Endothelial cell (in vitro differentiated cells): Measurements from ENCODE around the gene TMEM260. TPM values are rescaled to one million over a fixed set of nuclear protein-coding genes. Genes with fewer than 3 reads are reported as not detected.
"Not testable (repeated sequence)": the region's sequence is repeated elsewhere in the genome, so short reads cannot be mapped to it uniquely, and the experiment has no call there.

ENCODE experiments used
- DNase-seq: peaks from one replicate; pipeline ENCODE4 v3.0.0; 2021; ENCODE audit warnings: low spot score
- H3K27ac Mint-ChIP-seq: one replicate; pipeline ENCODE4 v1.8.0; 2021; ENCODE audit warnings: mixed read lengths, inconsistent platforms; ENCODE audit not compliant: unreplicated experiment
- H3K27me3 Mint-ChIP-seq: one replicate; pipeline ENCODE4 v1.8.0; 2021; ENCODE audit warnings: mild to moderate bottlenecking, moderate library complexity, mixed read lengths, inconsistent platforms; ENCODE audit not compliant: unreplicated experiment
- H3K36me3 Mint-ChIP-seq: one replicate; pipeline ENCODE4 v1.8.0; 2021; ENCODE audit warnings: mild to moderate bottlenecking, low read depth, mixed read lengths, inconsistent platforms; ENCODE audit not compliant: unreplicated experiment
- H3K4me1 Mint-ChIP-seq: one replicate; pipeline ENCODE4 v1.8.0; 2021; ENCODE audit warnings: mild to moderate bottlenecking, mixed read lengths, inconsistent platforms; ENCODE audit not compliant: unreplicated experiment
- H3K4me3 Mint-ChIP-seq: one replicate; pipeline ENCODE4 v1.8.0; 2021; ENCODE audit warnings: mild to moderate bottlenecking, mixed read lengths, inconsistent platforms; ENCODE audit not compliant: unreplicated experiment
- H3K9me3 Mint-ChIP-seq: one replicate; pipeline ENCODE4 v1.8.0; 2021; ENCODE audit warnings: mixed read lengths, inconsistent platforms; ENCODE audit not compliant: unreplicated experiment
- total RNA-seq: library from RNA; stranded (reverse); fragmentation: NEBNext Ultra II Directional; extraction: Animal tissue kit (Norgen Biotek cat#: 25700); gene quantifications from one replicate; pipeline ENCODE4 v1.2.1, GENCODE V29; 2021; ENCODE audit not compliant: unreplicated experiment
- TF ChIP-seq, protein P1 (sequence below): fragments of 200-600 bp; sonication (generic); IDR thresholded peaks from one replicate; pipeline ENCODE4 v1.5.0; 2021; ENCODE audit warnings: antibody characterized with exemption; ENCODE audit not compliant: unreplicated experiment

The TMEM260 gene
- total RNA-seq, 1 donor from 2014 or later = 17.0 TPM

DNA sequence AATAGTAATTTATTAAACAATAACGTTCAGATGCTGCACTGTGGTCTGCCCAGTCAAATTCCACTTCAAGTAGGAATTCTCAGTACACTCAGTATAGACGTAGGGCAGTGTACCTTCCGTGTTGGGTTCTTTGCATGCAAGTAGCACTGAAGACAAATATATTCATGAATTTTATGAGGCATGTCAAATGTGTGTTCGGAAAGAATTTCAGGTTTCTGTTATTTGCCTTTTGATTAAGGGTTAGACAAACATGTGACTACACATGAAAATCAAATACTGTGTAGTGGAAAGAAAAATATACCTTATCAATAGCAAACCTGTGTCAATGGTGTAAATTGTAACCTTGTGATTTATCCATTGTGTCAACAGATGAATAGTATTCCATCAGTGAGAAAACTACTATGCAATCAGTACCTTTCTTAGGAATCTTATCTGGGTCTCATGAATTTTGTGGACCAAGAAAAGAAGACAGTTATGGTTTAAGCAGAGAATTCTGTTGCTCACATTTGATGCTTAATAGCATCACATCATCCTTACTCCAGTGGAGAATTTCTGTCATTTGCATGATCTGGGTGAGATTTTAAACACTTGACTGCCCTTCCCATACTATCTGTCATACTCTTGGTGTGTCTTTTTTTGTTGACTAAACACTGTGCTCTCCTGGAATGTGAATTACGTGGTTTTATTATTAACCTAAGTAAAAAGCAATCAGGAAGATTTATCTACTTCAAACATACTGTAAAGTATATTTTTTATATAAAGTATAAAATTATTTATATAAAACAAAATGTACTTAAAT, 13.3 kb downstream of the TMEM260 start:
- TF ChIP-seq, protein P1, sequence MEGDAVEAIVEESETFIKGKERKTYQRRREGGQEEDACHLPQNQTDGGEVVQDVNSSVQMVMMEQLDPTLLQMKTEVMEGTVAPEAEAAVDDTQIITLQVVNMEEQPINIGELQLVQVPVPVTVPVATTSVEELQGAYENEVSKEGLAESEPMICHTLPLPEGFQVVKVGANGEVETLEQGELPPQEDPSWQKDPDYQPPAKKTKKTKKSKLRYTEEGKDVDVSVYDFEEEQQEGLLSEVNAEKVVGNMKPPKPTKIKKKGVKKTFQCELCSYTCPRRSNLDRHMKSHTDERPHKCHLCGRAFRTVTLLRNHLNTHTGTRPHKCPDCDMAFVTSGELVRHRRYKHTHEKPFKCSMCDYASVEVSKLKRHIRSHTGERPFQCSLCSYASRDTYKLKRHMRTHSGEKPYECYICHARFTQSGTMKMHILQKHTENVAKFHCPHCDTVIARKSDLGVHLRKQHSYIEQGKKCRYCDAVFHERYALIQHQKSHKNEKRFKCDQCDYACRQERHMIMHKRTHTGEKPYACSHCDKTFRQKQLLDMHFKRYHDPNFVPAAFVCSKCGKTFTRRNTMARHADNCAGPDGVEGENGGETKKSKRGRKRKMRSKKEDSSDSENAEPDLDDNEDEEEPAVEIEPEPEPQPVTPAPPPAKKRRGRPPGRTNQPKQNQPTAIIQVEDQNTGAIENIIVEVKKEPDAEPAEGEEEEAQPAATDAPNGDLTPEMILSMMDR = no peak
- Mint-ChIP-seq H3K4me1 (no peaks in the 10 kb centered on the region), H3K9me3 (no peaks in the 10 kb centered on the region), H3K36me3 (no peaks in the 10 kb centered on the region), H3K4me3 (no peak overlapping the region), H3K27ac (no peak overlapping the region), H3K27me3 (no peaks in the 10 kb centered on the region)
- DNase-seq = no peak

DNA sequence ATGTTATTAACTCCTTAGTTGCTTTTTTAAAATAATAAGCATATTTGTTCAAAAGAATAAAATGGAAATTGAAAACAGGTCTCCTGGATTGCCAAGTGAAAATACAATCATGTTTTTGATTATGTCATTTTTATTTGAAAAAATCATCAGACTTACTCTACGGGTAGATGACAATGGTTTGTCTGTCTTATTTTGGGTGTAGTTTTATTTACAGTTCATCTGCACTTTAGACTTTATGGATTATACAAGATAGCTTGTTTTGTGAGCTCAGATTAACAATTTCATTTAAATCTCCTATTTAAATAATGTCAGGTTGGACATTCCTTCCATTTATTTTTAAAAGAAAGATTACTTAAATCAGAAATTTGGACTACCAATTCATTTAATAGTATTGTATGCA, 14.8 kb downstream of the TMEM260 start:
- Mint-ChIP-seq H3K27ac (no peak overlapping the region), H3K27me3 (no peaks in the 10 kb centered on the region), H3K4me3 (no peak overlapping the region), H3K4me1 (no peaks in the 10 kb centered on the region), H3K36me3 (no peaks in the 10 kb centered on the region), H3K9me3 (no peaks in the 10 kb centered on the region)
- DNase-seq = no peak
- TF ChIP-seq, protein P1 = no peak

DNA sequence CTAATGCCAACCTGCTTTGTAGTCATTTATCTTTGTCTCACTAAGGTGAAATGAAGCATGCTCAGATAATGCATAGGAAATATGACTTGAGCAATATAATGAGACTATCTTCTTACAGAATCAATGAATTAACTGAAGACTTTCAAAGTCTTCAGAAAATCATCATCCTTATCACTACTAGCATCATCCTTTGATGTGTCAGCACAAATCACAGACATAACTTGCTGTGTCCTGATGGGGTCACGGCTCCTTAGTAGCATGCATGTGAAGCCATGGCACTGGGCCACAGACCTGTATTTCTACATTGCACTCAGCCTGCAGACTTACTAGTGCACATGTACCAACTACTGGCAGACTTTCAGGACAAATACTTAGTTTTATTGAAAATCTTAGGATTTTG, 18.9 kb downstream of the TMEM260 start:
- TF ChIP-seq, protein P1 = no peak
- H3K36me3 Mint-ChIP-seq = no peaks in the 10 kb centered on the region

DNA sequence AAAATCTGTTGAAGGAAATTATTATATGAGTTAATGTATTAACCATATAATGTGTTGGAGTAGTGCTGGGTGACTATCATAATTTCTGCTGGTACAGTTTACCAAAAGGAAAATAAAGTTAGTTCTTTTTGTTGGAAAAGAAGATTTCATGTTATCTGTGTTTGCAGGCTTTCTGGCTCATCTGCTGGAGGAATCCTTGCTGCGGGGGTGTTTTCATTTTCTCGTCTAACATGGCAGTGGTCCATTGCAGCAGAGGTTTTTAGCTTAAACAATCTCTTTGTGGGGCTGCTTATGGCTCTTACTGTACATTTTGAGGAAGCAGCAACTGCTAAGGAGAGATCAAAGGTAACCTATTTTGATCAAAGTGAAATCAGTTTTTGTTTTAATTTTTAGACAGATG, 24.1 kb downstream of the TMEM260 start:
- H3K9me3 Mint-ChIP-seq = no peaks in the 10 kb centered on the region
- no peak for DNase-seq
- H3K4me1 Mint-ChIP-seq = peaks cover 5% of the 10 kb centered on the region
- no peak overlapping the region for H3K4me3 Mint-ChIP-seq
- TF ChIP-seq, protein P1 = no peak
- no peak overlapping the region for H3K27ac Mint-ChIP-seq
- no peaks in the 10 kb centered on the region for H3K36me3 Mint-ChIP-seq
- no peaks in the 10 kb centered on the region for H3K27me3 Mint-ChIP-seq

More for the DNA sequence above, 18.9 kb downstream of the TMEM260 start:
- Mint-ChIP-seq H3K27me3 (no peaks in the 10 kb centered on the region), H3K4me3 (no peak overlapping the region), H3K27ac (no peak overlapping the region), H3K9me3 (no peaks in the 10 kb centered on the region), H3K4me1 (no peaks in the 10 kb centered on the region)
- DNase-seq = no peak

DNA sequence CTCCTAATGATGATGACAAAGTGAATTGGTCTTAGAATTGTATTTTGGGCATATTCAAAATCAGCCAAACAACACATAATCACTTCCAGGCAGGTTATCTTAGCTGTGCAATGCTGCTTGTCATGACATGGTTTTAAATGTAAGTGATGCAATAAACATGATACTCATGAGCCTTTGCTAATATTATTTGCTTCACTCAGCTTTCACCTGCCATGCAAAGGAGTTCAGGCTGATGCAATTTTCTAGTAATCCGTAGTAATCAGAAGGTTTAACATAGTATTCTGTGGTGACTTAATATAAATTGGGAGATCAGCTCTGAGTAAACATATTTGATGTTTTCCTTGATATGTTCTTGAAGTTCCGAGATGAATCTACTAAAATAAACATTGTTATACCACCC, 29.1 kb downstream of the TMEM260 start:
- TF ChIP-seq, protein P1 = no peak
- no peak for DNase-seq
- no peak overlapping the region for H3K27ac Mint-ChIP-seq
- H3K4me1 Mint-ChIP-seq = peaks cover 5% of the 10 kb centered on the region
- H3K27me3 Mint-ChIP-seq = peaks cover 3% of the 10 kb centered on the region
- H3K4me3 Mint-ChIP-seq = no peak overlapping the region
- peaks cover 8% of the 10 kb centered on the region for H3K36me3 Mint-ChIP-seq
- no peaks in the 10 kb centered on the region for H3K9me3 Mint-ChIP-seq

DNA sequence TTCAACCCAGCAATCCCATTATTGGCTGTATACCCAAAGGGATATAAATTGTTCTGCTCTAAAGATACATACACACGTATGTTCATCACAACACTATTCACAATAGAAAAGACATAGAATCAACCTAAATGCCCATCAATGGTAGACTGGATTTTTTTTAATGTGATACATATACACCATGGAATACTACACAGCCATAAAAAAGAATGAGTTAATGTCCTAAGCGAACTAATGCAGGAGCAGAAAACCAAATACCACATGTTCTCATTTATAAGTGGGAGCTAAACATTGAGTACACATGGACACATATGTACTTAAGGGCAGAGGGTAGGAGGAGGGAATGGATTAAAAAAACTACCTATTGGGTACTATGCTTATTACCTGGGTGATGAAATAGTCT, 32.1 kb downstream of the TMEM260 start:
- not testable (repeated sequence) for DNase-seq, H3K36me3 Mint-ChIP-seq, H3K27me3 Mint-ChIP-seq, H3K4me3 Mint-ChIP-seq, H3K9me3 Mint-ChIP-seq, H3K4me1 Mint-ChIP-seq, H3K27ac Mint-ChIP-seq
